GM10266 (cell line): ENCODE data around the gene APBA3.
"Not testable (repeated sequence)": the region's sequence is repeated elsewhere in the genome, so short reads cannot be mapped to it uniquely, and the experiment has no call there.

Source experiments
- DNase-seq: peaks from one replicate; pipeline ENCODE4 v3.0.0; 2012; ENCODE audit errors: extremely low spot score
- TF ChIP-seq, protein P1 (sequence below): IDR thresholded peaks from 2 replicates; pipeline ENCODE4 v1.5.1; 2012; ENCODE audit warnings: mild to moderate bottlenecking, low read depth; ENCODE audit not compliant: control insufficient read depth, insufficient read depth; ENCODE audit errors: missing control alignments

Gene APBA3

DNA sequence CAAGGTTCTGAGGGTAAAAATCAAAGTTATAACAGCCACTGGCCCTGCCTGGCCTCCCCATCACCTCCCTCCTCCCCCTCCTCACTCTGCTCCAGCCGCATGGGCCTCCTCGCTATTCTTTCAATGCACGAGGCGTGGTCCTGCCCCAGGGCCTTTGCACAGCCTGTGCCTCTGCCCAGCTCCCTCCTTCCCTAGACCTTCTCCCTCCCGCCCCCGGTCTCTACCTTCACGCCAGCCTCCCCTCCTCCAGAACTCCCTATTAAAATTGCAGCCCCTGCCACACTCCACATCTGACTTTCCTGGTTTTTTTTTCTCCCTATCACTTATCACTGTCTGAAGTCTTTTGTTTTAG lies 7.2 kb upstream of the APBA3 start:
- DNase-seq: no peak
- TF ChIP-seq, protein P1, sequence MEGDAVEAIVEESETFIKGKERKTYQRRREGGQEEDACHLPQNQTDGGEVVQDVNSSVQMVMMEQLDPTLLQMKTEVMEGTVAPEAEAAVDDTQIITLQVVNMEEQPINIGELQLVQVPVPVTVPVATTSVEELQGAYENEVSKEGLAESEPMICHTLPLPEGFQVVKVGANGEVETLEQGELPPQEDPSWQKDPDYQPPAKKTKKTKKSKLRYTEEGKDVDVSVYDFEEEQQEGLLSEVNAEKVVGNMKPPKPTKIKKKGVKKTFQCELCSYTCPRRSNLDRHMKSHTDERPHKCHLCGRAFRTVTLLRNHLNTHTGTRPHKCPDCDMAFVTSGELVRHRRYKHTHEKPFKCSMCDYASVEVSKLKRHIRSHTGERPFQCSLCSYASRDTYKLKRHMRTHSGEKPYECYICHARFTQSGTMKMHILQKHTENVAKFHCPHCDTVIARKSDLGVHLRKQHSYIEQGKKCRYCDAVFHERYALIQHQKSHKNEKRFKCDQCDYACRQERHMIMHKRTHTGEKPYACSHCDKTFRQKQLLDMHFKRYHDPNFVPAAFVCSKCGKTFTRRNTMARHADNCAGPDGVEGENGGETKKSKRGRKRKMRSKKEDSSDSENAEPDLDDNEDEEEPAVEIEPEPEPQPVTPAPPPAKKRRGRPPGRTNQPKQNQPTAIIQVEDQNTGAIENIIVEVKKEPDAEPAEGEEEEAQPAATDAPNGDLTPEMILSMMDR: no peak

DNA sequence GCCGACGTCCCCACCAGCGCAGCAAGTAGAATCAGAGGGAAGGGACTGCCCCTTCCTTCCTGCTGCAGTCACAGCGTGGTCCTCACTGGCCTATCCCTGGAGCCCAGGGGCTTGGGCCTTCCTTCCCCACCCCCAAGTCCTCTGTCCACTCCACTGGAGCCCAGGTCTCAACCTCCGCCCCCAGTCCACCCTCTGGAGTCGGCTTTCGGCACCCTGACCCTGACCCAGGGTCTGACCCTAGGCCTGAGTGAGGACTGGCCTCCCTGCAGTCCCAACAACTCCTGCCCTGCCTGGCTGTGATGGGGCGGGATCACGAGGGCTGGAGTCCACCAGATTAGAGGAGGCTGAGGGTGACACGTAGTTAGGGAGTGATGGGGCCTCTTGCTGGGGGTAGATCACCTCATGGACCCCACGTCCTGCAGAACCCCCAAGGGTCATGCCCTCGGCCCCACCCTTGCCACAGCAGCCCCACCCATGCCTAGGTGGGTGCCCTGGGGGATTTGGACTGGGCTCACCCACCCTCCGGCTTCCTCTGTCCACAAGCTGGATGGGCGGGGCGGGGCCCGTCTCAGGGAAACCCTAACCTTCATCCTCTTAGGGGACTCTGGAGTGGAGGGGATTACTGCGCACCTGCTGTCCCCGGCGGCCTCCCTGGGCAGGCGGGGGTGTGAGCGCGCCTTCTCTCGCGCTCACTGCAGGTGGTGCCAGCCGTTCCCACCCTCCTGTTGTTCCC lies 6.7 kb upstream of the APBA3 start:
- TF ChIP-seq, protein P1: no peak
- no peak for DNase-seq

DNA sequence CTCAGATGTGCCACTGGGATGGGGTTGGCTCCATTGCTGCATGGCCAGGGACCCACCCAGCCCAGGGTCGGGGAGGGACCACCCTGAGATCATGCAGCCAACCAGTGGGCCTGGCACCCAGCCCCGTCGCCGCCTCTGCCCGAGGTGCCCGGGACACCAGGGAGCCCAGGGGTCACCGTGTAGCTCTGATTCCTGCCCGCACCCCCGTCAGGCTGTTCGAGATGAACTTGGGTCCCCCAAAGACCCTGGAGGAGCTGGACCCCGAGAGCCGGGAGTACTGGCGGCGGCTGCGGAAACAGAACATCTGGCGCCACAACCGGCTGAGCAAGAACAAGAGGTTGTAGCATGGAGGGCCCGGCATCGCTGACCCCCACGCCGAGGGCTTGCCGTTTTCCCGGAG lies 5.6 kb upstream of the APBA3 start:
- TF ChIP-seq, protein P1: no peak
- no peak for DNase-seq

DNA sequence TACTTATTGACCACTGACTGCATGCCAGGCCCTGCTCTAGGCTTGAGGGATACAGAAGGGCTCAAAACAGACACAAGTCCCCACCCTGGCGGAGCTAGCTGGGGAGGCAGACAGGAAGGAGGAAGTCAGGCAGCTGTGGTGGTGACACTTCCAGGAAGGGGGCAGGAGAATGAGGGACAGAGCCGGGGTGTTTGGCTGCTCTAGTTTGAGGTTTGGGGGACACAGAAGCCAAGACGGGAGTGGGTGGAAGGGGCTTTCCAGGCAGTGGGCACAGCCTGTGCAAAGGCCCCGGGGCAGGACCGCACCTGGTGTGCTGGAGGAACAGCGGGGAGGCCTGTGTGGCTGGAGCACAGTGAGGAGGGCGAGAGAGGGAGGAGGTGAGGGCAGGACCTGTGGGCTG lies 5.0 kb upstream of the APBA3 start:
- TF ChIP-seq, protein P1: no peak
- DNase-seq: no peak

DNA sequence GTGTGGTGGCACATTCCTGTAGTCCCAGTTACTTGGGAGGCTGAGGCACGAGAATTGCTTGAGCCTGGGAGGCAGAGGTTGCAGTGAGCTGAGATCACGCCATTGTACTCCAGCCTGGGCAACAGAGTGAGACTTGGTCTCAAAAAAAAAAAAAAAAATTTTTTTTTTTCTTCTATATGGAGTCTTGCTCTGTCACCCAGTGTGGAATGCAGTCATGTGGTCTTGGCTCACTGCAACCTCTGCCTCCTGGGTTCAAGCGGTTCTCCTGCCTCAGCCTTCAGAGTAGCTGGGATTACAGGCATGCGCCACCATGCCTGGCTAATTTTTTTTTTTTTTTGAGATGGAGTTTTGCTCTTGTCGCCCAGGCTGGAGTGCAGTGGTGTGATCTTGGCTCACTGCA lies 4.3 kb upstream of the APBA3 start:
- not testable (repeated sequence) for DNase-seq

DNA sequence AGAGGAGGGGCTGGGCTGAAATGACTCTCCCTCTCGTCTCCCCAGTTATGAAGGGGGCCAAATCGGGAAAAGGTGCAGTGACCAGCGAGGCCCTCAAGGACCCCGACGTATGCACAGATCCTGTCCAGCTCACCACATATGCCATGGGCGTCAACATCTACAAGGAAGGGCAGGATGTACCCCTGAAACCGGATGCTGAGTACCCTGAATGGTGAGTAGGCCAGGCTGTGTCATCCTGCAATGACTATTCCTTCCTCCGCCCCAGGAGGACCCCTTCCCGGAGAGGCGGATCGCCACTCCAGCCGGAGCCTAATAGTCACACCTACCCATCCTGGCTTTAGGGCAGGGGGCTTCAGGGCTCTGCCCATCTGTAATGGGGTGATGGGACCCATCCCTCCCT lies 3.6 kb upstream of the APBA3 start:
- TF ChIP-seq, protein P1: no peak
- DNase-seq: no peak

DNA sequence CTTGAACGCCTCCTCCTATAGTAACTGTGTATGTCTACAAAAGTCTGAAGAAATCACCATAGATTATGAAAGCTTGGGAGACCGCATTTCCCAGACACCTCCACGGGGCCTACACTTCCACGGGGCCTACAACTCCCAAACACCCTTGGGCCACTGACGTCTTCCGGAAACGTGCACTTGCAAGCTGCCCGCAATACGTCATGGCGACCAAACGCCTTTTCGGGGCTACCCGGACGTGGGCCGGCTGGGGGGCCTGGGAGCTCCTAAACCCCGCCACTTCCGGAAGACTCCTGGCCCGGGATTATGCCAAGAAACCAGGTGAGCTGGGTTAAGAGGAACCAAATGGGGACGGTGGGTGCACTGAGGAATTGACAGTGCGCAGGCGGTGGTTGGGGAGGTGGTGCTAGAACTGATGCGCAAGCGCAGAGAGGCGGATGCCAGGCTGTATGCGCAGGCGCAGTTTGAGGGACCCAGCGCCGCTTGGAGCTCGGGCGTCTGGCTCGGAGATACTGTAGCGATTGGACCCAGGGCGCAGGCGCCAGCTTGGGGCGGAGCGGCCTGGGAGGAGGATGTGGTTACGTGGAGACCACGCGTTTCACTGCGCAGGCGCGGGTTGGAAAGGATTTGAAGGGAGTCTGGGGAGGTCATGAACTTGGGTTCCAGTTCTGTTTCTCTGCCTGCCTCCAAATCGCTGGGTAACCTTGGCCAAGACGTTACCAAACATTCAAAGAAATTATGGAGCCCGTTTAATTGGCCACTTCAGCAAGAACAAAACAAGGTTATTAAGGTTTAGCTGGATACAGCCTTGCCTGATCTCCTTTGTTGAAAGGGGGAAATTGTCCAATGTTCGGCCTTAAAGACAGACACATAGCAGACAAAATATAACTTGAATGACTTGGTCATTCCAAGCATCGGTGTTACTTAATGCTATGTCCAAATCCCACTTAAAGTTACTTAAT lies 1.3 kb upstream of the APBA3 start, which contains the start of gene MRPL54:
Gene MRPL54, plus strand, starts transcription at position 182 of the 959 bp plus-strand sequence. Its CDS starts 19 bp downstream, at position 201.
- DNase-seq: peak; percentile 99
- TF ChIP-seq, protein P1: no peak
